Activated T-cell treated with anti-CD3 and anti-CD28 coated beads for 24 hours (primary cell): Measurements from ENCODE around the gene C2orf69.
"Not testable (repeated sequence)": the region's sequence is repeated elsewhere in the genome, so short reads cannot be mapped to it uniquely, and the experiment has no call there.

Experiments
- DNase-seq: peaks from one replicate; pipeline ENCODE4 v3.0.0-alpha.2; 2020; ENCODE audit warnings: low read depth

Gene C2orf69, protein sequence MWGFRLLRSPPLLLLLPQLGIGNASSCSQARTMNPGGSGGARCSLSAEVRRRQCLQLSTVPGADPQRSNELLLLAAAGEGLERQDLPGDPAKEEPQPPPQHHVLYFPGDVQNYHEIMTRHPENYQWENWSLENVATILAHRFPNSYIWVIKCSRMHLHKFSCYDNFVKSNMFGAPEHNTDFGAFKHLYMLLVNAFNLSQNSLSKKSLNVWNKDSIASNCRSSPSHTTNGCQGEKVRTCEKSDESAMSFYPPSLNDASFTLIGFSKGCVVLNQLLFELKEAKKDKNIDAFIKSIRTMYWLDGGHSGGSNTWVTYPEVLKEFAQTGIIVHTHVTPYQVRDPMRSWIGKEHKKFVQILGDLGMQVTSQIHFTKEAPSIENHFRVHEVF

GRCh38 chr2:199911052-199911876, at the start of gene C2orf69:
Gene C2orf69, plus strand, starts transcription at chr2:199911293. Its CDS starts 146 bp downstream, at chr2:199911439.
- peak; percentile 95 for DNase-seq

- DNase-seq: no peak
Measured at GRCh38 chr2:199862788-199863187, 48.3 kb upstream of the C2orf69 start.

- DNase-seq: no peak
Measured at GRCh38 chr2:199865905-199866304, 45.2 kb upstream of the C2orf69 start.

DNA sequence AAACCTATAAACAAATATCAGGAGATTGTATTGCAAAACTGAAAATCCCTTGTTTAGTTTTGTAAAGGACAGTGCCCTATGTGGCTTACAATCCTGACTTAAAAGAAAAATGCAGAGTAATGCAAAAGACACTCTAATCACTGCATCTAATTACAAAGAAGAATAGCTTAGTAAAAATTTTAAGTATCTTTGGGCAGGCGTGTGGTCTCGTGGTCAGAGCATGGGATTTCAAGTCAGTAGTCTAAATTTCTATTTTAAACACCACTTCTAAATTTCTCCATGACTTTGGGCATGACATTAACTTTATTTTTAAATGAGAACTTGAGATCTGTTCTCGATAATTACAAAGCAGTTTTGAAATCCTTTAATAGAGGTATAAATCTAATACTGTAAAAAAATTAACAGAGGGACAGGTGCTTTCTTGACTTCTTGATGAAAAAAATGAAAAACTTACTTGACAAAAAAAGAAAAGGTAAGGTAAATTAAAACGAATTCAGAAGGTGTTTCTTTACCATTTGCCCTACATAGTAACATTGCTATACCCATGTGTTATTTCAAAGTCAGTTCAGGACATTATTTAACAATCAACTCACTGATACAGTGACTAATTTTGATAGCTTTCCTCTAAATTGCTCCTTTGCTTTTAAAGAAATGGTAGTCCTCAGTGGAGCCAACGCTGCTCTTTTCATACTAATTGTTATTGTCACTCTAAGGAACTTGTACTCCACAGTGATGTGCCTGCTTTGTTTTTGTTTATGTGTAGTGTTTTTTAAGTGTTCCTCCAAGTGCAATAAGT, 42.5 kb upstream of the C2orf69 start:
- DNase-seq: no peak

DNA sequence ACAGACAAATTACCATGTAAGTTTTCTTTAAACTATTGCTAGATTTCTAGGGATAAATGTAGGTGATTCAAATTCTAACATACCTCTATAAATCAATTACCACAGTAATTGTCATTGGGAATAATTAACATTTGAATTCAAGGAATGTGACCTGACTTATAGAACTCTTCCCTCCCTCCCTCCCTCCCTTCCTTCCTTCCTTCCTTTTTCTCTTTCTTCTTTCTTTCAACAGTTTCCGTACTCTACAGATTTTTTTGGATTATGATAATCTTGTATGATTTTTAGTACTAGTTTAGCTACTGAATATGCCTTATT, 41.9 kb upstream of the C2orf69 start:
- DNase-seq: no peak

DNA sequence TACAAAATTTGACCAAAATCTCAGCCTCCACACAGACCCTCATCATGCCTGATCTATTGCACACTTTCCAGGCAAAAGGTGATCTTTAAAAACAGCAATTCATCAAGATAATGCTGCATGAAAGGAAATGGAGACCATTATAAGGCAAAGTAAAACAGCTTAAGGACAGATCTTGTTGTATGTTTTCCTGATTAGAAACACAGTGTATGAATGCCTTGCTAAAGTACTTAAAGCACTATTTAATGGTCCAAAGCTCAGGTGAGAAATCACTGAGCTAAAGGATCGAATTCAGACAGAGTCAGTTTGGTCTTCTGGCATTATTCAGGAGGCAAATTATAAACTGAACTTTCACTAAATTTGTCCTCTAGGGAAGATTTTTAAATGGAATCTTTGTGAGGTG, 41.4 kb upstream of the C2orf69 start:
- DNase-seq: no peak

DNA sequence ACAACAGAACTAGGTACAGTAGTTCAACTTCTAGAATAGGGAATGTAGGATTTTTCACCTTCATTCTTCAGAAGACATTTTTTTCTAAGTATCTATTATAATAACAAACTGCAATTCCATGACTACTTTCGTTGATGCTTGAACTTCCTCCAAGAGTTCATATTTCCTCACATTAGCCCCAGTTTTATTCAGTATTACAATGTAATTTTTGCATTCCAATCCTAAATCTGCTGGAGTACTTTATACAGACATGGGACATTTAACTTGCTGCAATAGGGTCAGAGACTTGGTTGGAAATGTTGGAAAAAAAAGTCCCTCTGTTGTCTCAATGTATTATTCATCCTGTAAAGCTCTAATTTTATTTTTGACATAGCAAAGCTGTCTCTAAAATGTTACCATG, 40.5 kb upstream of the C2orf69 start:
- no peak for DNase-seq

GRCh38 chr2:199874209-199874608, 36.9 kb upstream of the C2orf69 start:
- DNase-seq: no peak

GRCh38 chr2:199875400-199875799, 35.7 kb upstream of the C2orf69 start:
- DNase-seq: no peak

DNA sequence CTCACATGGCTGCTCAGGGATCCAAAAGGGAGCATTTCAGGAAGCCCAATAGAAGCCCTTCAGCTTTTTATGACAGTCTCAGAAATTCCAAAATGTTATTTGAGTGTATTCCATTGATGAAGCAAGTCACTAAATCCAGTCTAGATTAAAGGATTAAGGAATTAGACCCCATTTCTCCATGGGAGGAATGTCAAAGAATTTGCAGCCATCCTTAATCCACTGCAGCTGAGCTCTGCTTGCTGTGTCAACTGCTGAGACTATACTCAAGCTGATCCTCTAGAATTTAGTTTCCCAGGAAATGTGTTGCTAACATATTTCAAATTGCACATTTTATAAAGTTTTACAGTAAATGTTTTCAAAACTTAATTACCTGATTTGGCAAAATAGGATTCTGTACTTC, 28.4 kb upstream of the C2orf69 start:
- DNase-seq: no peak

GRCh38 chr2:199883474-199884212, 27.4 kb upstream of the C2orf69 start:
- DNase-seq: no peak

GRCh38 chr2:199895406-199895805, 15.7 kb upstream of the C2orf69 start:
- DNase-seq: no peak

GRCh38 chr2:199896617-199897016, 14.5 kb upstream of the C2orf69 start:
- no peak for DNase-seq

GRCh38 chr2:199901942-199902341, 9.2 kb upstream of the C2orf69 start:
- no peak for DNase-seq

DNA sequence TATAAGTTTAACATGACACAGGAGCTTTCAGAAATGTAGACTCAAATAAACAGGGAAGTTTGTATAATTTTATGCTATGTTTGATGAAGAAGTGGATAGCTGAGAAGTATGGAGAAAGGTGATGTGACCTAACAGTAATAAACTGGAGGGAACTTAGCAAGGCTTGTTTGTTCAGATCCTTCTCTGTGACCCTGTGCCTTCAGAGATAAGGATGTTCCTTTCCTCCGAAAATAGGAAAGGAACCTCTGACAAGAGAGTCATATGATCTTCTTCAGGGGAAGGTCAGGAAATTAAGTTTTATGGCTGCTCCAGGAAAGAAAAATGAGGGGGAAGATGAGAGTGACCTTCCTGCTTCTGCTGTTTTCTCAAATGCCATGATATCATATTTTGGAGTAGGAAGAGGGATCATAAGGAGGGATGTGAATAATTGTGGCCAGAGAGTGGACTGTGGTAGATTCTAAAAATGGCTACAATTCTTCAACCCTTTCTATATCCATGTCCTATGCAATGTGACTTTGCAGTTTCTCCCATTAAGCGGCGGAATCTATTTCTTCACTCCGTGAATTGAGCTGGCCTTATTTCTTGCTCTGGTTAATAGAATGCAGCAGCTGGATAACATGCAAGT, 8.5 kb upstream of the C2orf69 start:
- no peak for DNase-seq

DNA sequence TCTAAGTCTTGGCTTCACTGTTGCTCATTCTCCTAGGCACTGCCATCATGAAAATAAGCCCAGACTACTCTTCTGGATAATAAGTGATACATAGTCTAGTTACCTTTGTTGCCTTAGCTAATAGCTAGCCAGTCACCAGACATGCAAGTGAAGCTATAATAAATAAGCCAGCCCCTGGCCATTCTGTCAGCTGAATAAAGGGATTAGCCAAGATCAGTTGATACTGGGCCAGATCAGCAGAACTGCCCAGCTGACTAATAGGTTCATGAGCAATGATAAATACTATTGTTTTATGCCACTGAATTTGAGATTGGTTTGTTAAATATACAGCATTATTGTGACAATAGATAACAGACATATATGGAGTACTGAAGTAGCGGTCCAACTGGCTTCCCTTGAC, 8.0 kb upstream of the C2orf69 start:
- no peak for DNase-seq

GRCh38 chr2:199907008-199907714, 3.9 kb upstream of the C2orf69 start:
- no peak for DNase-seq

- no peak for DNase-seq
Measured at GRCh38 chr2:199910338-199911051, 598 bp upstream of the C2orf69 start.

DNA sequence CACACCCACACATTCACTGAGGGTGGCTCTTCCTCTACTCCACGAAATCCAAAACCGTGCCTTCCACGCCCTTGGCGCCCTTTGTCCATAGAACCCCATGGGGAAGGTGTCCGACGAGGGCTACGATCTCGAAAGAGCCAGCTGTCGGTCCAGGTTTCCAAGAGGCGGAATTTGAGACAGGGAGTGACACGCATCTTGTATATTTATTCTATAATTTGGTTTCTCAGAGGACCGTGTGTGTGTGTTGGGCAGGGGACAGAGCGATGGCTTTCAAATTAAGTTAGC, 726 bp downstream of the C2orf69 start:
- DNase-seq: no peak

DNA sequence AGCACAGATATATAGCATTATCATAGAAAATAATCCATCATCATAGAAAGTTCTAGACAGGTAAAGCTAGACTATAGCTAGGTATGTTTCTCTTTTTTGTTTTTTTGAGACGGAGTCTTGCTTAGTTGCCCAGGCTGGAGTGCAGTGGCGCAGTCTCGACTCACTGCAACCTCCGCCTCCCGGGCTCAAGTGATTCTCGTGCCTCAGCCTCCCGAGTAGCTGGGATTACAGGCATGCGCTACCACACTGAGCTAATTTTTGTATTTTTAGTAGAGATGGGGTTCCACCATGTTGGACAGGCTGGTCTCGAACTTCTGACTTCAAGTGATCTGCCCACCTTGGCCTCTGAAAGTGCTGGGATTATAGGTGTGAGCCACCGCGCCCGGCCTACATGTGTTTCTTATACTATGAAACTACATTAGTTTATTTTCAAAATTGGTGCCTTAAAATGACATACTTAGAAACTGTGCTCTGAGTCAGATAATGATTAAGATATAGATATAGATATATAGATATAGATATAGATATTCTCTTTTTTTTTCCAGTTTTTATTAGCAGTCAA, 1.5 kb downstream of the C2orf69 start:
- DNase-seq: not testable (repeated sequence)
